ENCODE results near the gene TNP2.

DNA sequence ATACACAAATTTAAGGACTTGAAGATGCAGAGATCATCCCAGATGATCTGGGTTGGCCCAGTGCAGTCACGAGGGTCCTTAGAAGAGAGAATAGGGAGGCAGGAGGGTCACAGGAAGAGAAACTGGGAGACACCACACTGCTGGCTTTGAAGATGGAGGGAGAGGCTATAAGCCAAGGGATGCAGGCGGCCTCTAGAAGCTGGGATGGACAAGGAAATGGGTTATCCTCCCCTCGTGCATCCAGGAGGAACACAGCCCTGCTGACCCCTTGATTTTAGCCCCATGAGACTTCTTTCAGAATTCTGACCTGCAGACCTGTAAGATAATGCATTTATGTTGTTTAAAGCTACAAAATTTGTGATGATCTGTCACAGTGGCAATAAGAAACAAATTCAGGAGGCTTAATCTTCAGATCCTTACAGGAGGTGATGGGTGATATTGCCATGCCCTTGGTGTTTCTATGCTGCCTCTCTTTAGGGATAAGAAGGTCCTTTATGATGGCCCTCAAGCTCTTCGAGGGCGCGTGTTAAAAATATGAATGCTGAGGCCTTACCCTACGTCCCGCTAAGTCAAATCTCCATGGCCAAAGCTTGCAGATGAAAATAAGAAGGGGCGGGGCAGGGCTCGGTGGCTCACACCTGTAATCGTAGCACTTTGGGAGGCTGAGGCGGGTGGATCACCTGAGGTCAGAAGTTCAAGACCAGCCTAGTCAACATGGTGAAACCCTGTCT is 8.6 kb upstream of the TNP2 start:
- TF ChIP-seq CTBP1 (IDR thresholded peaks at IDR 0.05; ENCODE audit: borderline replicate concordance) (no peak), ZNF384 (IDR thresholded peaks at IDR 0.05) (no peak), SP1 (IDR thresholded peaks at IDR 0.05) (no peak), FOXK2 (IDR thresholded peaks at IDR 0.05) (no peak), ARNT (IDR thresholded peaks at IDR 0.05) (no peak), HDGF (IDR thresholded peaks at IDR 0.05; ENCODE audit: borderline replicate concordance) (no peak)

Data from HEK293T (cell line).